Kidney (tissue), 14 donors: ENCODE results near the gene DDO. TPM values are rescaled to one million over a fixed set of nuclear protein-coding genes. Genes with fewer than 3 reads are reported as not detected.

ENCODE experiments used
- DNase-seq, 5 donors: peaks; one replicate each; pipeline ENCODE4 v3.0.0-alpha.2; 2013 to 2020
- FAIRE-seq: peaks from 2 replicates; lab custom pipeline; 2012; peaks lifted over from hg19 to GRCh38; lab: Jason Lieb, UNC
- H3K27ac ChIP-seq, 2 donors: one replicate each; pipeline ENCODE4 v1.7.0; 2013; ENCODE audit warnings: low read depth in 2 of 2, low read length in 2 of 2, inconsistent platforms in 1 of 2
- H3K27me3 ChIP-seq: one replicate; pipeline ENCODE4 v1.7.1; 2013; ENCODE audit warnings: low read length, inconsistent platforms; ENCODE audit not compliant: control insufficient read depth, insufficient read depth
- H3K36me3 ChIP-seq, 3 donors: one replicate each; pipeline versions ENCODE4 v1.7.0 to v1.7.1; 2013; ENCODE audit warnings: low read length in 3 of 3, control low read depth in 1 of 3, inconsistent platforms in 1 of 3; ENCODE audit not compliant: insufficient read depth in 3 of 3, control insufficient read depth in 2 of 3
- H3K4me1 ChIP-seq, 3 donors: one replicate each; pipeline versions ENCODE4 v1.7.0 to v1.7.1; 2013; ENCODE audit warnings: low read length in 3 of 3, inconsistent platforms in 1 of 3, low read depth in 1 of 3; ENCODE audit not compliant: control insufficient read depth in 2 of 3, insufficient read depth in 2 of 3
- H3K4me3 ChIP-seq, 3 donors: one replicate each; pipeline versions ENCODE4 v1.7.0 to v1.8.1; 2013; ENCODE audit warnings: low read length in 3 of 3, control low read depth in 1 of 3, inconsistent platforms in 1 of 3
- H3K9ac ChIP-seq, 3 donors: one replicate each; pipeline versions ENCODE4 v1.7.0 to v1.7.1; 2013; ENCODE audit warnings: low read length in 3 of 3, control low read depth in 1 of 3, inconsistent platforms in 1 of 3
- H3K9me3 ChIP-seq, 3 donors: one replicate each; pipeline versions ENCODE4 v1.7.0 to v1.7.1; 2013; ENCODE audit warnings: low read length in 3 of 3, control low read depth in 1 of 3, inconsistent platforms in 1 of 3; ENCODE audit not compliant: control insufficient read depth in 2 of 3, insufficient read depth in 1 of 3
- intact Hi-C: fragments of 100-400 bp; cut with DNase I; formaldehyde crosslinking; loops from one replicate; pipeline ENCODE4 v1.11.1; 2022
- polyA plus RNA-seq: library from polyadenylated mRNA; stranded (reverse); fragments of 350-450 nt; fragmentation: Illumina TruSeq; extraction: RNeasy Lipid Tissue Mini Kit (QIAGEN cat#74804); gene quantifications from one replicate; pipeline ENCODE4 v1.2.3, GENCODE V29; 2014; ENCODE audit warnings: low read depth, low replicate concordance; ENCODE audit not compliant: insufficient read depth
- total RNA-seq: library from RNA; stranded (reverse); fragmentation: NEBNext Ultra II Directional; extraction: Animal tissue kit (Norgen Biotek cat#: 25700); gene quantifications from one replicate; pipeline ENCODE4 v1.2.1, GENCODE V29; 2021
- TF ChIP-seq, protein P1 (sequence below): IDR thresholded peaks from 3 replicates; pipeline ENCODE4 v1.5.1; 2012; ENCODE audit warnings: mild to moderate bottlenecking, moderate library complexity, borderline replicate concordance; ENCODE audit not compliant: insufficient read depth; ENCODE audit errors: extremely low read depth
- donor health status: control.
- donor health status: control.
- donor health status: control.
- donor health status: control.
- donor health status: control.
- donor health status: DM: yes; HTN: yes; CAD: no.
- donor health status: Normal renal cell carcinoma (clear cell type).

The DDO gene
- total and polyA plus RNA-seq, 2 donors from 2014 or later = 3.6 to 13.4 TPM

DNA sequence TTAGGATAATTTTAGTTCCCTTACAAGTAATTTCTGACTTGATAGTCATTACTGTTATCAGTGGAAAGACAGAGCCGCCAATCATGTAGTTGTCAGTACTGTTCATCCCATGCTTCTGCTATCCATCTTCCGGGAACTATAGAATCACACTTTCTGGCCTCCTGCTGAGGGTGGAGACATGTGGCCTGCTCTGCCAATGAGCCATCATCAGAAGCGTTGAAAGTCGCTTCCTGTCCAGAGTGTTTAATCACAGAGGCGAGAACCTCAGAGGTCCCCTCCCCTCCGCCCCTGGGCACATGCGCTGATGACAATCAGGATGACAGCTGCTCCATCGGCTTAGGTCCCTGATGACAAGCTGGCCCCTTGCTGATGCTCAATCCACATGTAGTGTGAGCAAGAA lies 3.0 kb downstream of the DDO start:
- DNase-seq = no peak

DNA sequence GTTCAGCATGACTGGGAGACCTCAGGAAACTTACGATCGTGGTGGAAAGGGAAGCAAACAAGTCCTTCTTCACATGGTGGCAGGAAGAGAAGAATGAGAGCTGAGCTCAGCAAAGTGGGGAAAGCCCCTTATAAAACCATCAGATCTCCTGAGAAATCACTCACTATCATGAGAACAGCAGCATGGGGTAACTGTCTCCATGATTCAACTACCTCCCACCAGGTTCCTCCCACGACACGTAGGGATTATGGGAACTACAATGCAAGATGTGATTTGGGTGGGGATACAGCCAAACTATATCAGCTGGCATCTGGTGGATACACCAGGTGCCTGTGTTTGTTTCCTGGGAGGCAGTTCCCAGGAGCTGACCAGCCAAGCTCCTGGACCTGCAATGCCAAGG lies 4.9 kb downstream of the DDO start:
- intact Hi-C loops = no loop called here
- TF ChIP-seq, protein P1, sequence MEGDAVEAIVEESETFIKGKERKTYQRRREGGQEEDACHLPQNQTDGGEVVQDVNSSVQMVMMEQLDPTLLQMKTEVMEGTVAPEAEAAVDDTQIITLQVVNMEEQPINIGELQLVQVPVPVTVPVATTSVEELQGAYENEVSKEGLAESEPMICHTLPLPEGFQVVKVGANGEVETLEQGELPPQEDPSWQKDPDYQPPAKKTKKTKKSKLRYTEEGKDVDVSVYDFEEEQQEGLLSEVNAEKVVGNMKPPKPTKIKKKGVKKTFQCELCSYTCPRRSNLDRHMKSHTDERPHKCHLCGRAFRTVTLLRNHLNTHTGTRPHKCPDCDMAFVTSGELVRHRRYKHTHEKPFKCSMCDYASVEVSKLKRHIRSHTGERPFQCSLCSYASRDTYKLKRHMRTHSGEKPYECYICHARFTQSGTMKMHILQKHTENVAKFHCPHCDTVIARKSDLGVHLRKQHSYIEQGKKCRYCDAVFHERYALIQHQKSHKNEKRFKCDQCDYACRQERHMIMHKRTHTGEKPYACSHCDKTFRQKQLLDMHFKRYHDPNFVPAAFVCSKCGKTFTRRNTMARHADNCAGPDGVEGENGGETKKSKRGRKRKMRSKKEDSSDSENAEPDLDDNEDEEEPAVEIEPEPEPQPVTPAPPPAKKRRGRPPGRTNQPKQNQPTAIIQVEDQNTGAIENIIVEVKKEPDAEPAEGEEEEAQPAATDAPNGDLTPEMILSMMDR = no peak
- no peaks in the 10 kb centered on the region for H3K36me3 ChIP-seq
- FAIRE-seq (no peak), DNase-seq (no peak)
- H3K9ac ChIP-seq = no peak overlapping the region
- H3K4me1 ChIP-seq = peaks cover 0 to 13% (median 10%) of the 10 kb centered on the region in 3 donors
- H3K9me3 ChIP-seq = no peaks in the 10 kb centered on the region
- H3K27me3 ChIP-seq = no peaks in the 10 kb centered on the region
- no peak overlapping the region for H3K27ac ChIP-seq
- H3K4me3 ChIP-seq = no peak overlapping the region

More for the DNA sequence above, 3.0 kb downstream of the DDO start:
- intact Hi-C loops = no loop called here
- TF ChIP-seq, protein P1 = no peak
- no peaks in the 10 kb centered on the region for H3K36me3 ChIP-seq
- no peak overlapping the region for H3K4me3 ChIP-seq
- peaks cover 0 to 13% (median 10%) of the 10 kb centered on the region in 3 donors for H3K4me1 ChIP-seq
- H3K9me3 ChIP-seq = no peaks in the 10 kb centered on the region
- H3K27me3 ChIP-seq = no peaks in the 10 kb centered on the region
- FAIRE-seq = no peak
- no peak overlapping the region for H3K27ac ChIP-seq
- H3K9ac ChIP-seq = no peak overlapping the region

DNA sequence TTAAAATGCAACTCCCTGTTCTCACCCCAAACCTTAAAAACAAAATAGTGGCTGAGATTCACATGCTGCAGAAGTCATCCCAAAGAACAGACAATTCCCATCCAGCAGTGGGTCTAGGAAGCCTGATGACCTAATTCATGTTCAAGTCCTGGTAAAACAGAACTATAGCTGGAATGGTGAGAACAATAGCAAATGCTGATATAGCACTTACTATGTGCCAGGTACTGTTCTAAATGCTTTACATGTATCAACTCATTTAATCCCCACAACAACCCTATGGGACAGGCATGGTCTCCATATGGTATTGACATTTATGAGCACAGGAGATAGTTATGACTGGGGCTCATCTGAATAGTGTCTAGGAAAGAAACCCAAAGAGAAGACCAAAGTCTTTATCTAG lies 5.6 kb downstream of the DDO start:
- Histone ChIP-seq H3K27me3 (no peaks in the 10 kb centered on the region), H3K36me3 (no peaks in the 10 kb centered on the region), H3K4me3 (no peak overlapping the region), H3K9me3 (no peaks in the 10 kb centered on the region), H3K27ac (no peak overlapping the region), H3K9ac (no peak overlapping the region), H3K4me1 (peaks cover 0 to 7% (median 5%) of the 10 kb centered on the region in 3 donors)
- intact Hi-C loops = no loop called here
- TF ChIP-seq, protein P1 = no peak
- DNase-seq (no peak), FAIRE-seq (no peak)

DNA sequence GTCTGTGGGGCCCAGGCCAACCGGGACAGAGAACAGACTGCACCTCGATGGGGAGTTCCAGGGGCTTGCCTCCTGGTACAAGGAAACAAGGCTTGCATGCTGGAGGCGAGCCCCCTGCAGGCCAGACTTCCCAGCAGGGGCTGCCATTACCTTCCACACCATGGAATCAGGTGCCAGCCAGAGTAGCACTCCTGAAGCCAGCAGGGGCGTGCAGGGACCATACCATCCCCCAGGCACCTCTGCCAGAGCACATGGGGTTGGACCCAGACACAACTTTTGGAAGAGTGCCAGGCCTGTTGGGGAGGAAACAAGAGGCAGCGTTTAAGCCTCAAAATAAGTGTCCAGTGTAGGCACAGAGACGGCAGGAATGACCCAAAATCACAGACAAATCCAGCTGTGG lies 6.5 kb downstream of the DDO start:
- Histone ChIP-seq H3K9ac (no peak overlapping the region), H3K4me3 (no peak overlapping the region), H3K27ac (no peak overlapping the region), H3K36me3 (no peaks in the 10 kb centered on the region), H3K9me3 (no peaks in the 10 kb centered on the region), H3K4me1 (no peaks in the 10 kb centered on the region), H3K27me3 (no peaks in the 10 kb centered on the region)
- TF ChIP-seq, protein P1 = no peak
- DNase-seq = no peak
- FAIRE-seq = no peak
- intact Hi-C loops = no loop called here
